SU-DHL-6 (cell line): ENCODE measurements around the gene PRPS1L1.

Experiments used
- H2AFZ ChIP-seq: fragments of 200-600 bp; sonication (generic); 2 replicates; pipeline ENCODE4 v1.6.1; 2014; ENCODE audit warnings: low read depth, mild to moderate bottlenecking, moderate library complexity, mixed read lengths, antibody characterized with exemption, low read length; ENCODE audit not compliant: severe bottlenecking
- H3F3A ChIP-seq: fragments of 200-600 bp; shearing (Covaris generic); 2 replicates; pipeline ENCODE4 v1.6.0; 2016; ENCODE audit warnings: antibody characterized with exemption, mild to moderate bottlenecking; ENCODE audit not compliant: insufficient read depth
- H3K27ac ChIP-seq: fragments of 200-600 bp; sonication (generic); 2 replicates; pipeline ENCODE4 v1.5.1; 2016; ENCODE audit warnings: low read depth, mild to moderate bottlenecking, low read length, moderate library complexity, mixed read lengths
- H3K27me3 ChIP-seq: fragments of 200-600 bp; sonication (generic), shearing (Covaris generic); 2 replicates; pipeline ENCODE4 v1.6.0; 2014; ENCODE audit warnings: mild to moderate bottlenecking, low read length
- H3K36me3 ChIP-seq: fragments of 200-600 bp; sonication (generic); 2 replicates; pipeline ENCODE4 v1.6.1; 2014; ENCODE audit warnings: mild to moderate bottlenecking, low read length, mixed read lengths
- H3K4me2 ChIP-seq: fragments of 300-600, 200-600 bp; shearing (Covaris generic), sonication (generic); 2 replicates; pipeline ENCODE4 v1.6.0; 2014; ENCODE audit warnings: low read length, low read depth, mild to moderate bottlenecking; ENCODE audit not compliant: poor library complexity, severe bottlenecking
- H3K4me3 ChIP-seq: fragments of 200-600 bp; sonication (generic); 2 replicates; pipeline ENCODE4 v1.5.1; 2014; ENCODE audit warnings: antibody characterized with exemption, low read length, mild to moderate bottlenecking, mixed read lengths; ENCODE audit not compliant: insufficient read depth, poor library complexity, severe bottlenecking
- H3K79me2 ChIP-seq: fragments of 200-600 bp; sonication (generic); 2 replicates; pipeline ENCODE4 v1.6.1; 2014; ENCODE audit warnings: mild to moderate bottlenecking, low read length, moderate library complexity; ENCODE audit not compliant: insufficient read depth
- H3K9ac ChIP-seq: fragments of 200-600 bp; sonication (generic); 2 replicates; pipeline ENCODE4 v1.7.0; 2014; ENCODE audit warnings: mild to moderate bottlenecking, low read length
- H3K9me2 ChIP-seq: fragments of 200-600 bp; sonication (generic); replicated peaks from 2 replicates; pipeline ENCODE4 v1.6.1; 2014; ENCODE audit warnings: low read length; ENCODE audit not compliant: insufficient read depth
- H3K9me3 ChIP-seq: fragments of 200-600 bp; sonication (generic); 2 replicates; pipeline ENCODE4 v1.6.1; 2014; ENCODE audit warnings: low read length, mixed read lengths; ENCODE audit not compliant: insufficient read depth
- H4K20me1 ChIP-seq: fragments of 200-600 bp; sonication (generic); 2 replicates; pipeline ENCODE4 v1.6.1; 2014; ENCODE audit warnings: low read depth, mild to moderate bottlenecking, antibody characterized with exemption, low read length, moderate library complexity, mixed read lengths
- CTCF ChIP-seq: fragments of 200-600 bp; sonication (generic); IDR thresholded peaks from one replicate; pipeline ENCODE4 v1.5.1; 2017; ENCODE audit warnings: antibody characterized with exemption, mild to moderate bottlenecking, low read length, moderate library complexity; ENCODE audit not compliant: insufficient read depth, poor library complexity, severe bottlenecking
- EZH2phosphoT487 ChIP-seq: fragments of 200-600 bp; sonication (generic), shearing (Covaris generic); conservative IDR thresholded peaks from 2 replicates; pipeline ENCODE4 v1.6.1; 2018; ENCODE audit warnings: mild to moderate bottlenecking, antibody characterized with exemption, low read length, moderate library complexity, mixed read lengths

Gene PRPS1L1

GRCh38 chr7:17988858-17989257 lies 38.8 kb downstream of the PRPS1L1 start:
- TF ChIP-seq EZH2phosphoT487 (no peak), CTCF (no peak)
- Histone ChIP-seq H3K4me3 (no peak overlapping the region), H4K20me1 (no peaks in the 10 kb centered on the region), H3K9ac (no peak overlapping the region), H3K9me3 (no peaks in the 10 kb centered on the region), H3K27ac (no peak overlapping the region), H3K36me3 (no peaks in the 10 kb centered on the region), H2AFZ (no peak overlapping the region), H3K4me2 (no peak overlapping the region), H3K27me3 (no peaks in the 10 kb centered on the region), H3K9me2 (no peaks in the 10 kb centered on the region), H3K79me2 (no peaks in the 10 kb centered on the region), H3F3A (no peaks in the 10 kb centered on the region)

- 0 out of 2 replicates have a peak, but pooled peaks cover 5% of the 10 kb centered on the region for H3F3A ChIP-seq
- no peaks in the 10 kb centered on the region for H3K27me3 ChIP-seq
- TF ChIP-seq CTCF (no peak), EZH2phosphoT487 (no peak)
- H3K4me3 ChIP-seq: no peak overlapping the region
- no peak overlapping the region for H3K4me2 ChIP-seq
- no peaks in the 10 kb centered on the region for H3K9me3 ChIP-seq
- no peaks in the 10 kb centered on the region for H4K20me1 ChIP-seq
- H3K79me2 ChIP-seq: no peaks in the 10 kb centered on the region
- H3K9me2 ChIP-seq: no peaks in the 10 kb centered on the region
- H2AFZ ChIP-seq: no peak overlapping the region
- no peak overlapping the region for H3K27ac ChIP-seq
- H3K36me3 ChIP-seq: no peaks in the 10 kb centered on the region
- no peak overlapping the region for H3K9ac ChIP-seq
Measured at GRCh38 chr7:17988141-17988540, 39.5 kb downstream of the PRPS1L1 start.

GRCh38 chr7:17986851-17987250 lies 40.8 kb downstream of the PRPS1L1 start:
- TF ChIP-seq CTCF: no peak
- TF ChIP-seq EZH2phosphoT487: no peak
- Histone ChIP-seq H2AFZ (no peak overlapping the region), H3K9me3 (peaks cover 10% of the 10 kb centered on the region; the same call in 1 of the 2 replicates), H3K9ac (no peak overlapping the region), H3K4me2 (no peak overlapping the region), H4K20me1 (no peaks in the 10 kb centered on the region), H3K79me2 (no peaks in the 10 kb centered on the region), H3F3A (0 out of 2 replicates have a peak, but pooled peaks cover 10% of the 10 kb centered on the region), H3K36me3 (peaks cover 9% of the 10 kb centered on the region; the same call in 1 of the 2 replicates), H3K9me2 (no peaks in the 10 kb centered on the region), H3K27ac (no peak overlapping the region), H3K27me3 (no peaks in the 10 kb centered on the region), H3K4me3 (no peak overlapping the region)
